ENCODE data around the gene PAPOLB.

PAPOLB gene

DNA sequence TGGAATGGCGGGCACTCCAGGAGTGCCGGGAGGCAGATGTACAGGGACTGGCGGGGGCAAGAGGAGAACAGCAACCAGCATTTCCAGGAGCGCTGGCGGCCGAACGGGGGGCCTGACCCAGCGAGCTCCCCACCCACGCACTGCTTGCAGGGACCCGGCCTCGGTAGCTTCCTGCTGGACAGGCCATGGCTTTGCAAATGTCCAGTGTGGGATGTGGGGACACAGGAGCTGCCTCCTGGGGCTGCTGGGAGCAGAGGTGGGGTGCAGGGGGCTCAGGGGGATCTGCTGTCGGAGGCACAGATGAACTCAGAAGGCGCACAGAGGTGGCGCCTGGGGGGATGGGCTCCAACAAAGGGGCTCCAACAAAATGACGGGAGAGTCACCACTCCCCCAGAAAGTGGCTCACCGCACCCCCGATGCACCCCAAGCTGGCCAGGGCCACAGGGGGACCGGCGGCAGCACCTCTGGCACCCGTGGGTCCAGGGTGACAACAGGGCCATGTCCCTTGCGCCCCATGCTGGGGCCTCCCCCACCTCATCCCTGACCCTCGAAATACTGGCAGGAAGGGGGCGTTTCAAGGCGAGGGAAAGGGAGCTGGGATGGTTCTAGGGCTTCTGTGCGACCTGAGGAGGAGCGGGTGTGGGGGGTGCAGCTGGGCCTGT, 45.3 kb downstream of the PAPOLB start:
- H3K9ac ChIP-seq (ENCODE audit: low read depth, low read length): no peak overlapping the region
- H3K4me1 ChIP-seq (ENCODE audit: insufficient read depth, low read length): no peaks in the 10 kb centered on the region
- no peaks in the 10 kb centered on the region for H3K9me3 ChIP-seq (ENCODE audit: control insufficient read depth, insufficient read depth, low read length)
- no peaks in the 10 kb centered on the region for H3K36me3 ChIP-seq (ENCODE audit: insufficient read depth, low read length)

DNA sequence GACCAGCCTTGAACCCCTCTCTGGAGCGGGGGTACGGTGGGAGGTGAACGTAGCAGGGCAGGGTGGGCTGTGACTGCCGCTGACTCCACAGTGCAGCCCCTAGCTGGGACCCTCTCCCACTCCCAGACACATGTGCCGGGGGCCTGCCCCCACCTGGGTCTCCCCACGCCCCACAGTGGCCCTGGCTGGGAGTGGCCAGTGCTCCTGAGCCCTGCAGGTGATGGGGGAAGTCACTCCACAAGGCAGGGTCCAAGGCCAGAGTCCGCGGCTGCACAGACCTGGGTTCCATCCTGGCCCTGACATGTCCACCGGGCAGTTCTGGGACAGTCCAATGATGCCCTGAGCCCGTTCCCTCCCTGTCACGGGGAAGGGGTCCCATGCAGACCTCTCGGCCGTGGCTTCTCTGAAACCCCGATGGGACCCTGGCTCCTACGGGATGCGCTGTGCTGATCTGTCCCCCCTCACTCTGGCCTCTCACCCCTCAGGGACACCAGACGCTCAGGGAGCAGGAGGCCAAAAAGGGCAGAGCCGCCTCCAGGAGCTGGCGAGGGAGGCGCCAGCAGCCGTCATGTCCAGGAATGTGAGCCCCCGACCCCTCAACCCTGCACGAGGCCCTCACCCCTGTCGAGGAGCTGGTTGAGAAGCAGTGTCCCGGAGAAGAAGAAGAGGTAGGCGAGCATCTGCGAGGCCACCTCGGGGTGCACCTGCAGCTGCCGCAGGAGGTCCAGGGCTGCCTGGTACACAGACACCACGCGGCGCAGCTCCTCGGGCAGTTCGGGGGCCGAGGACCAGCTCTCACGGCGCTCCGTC, 46.0 kb downstream of the PAPOLB start:
- Histone ChIP-seq H3K36me3 (ENCODE audit: insufficient read depth, low read length) (no peaks in the 10 kb centered on the region), H3K4me1 (ENCODE audit: insufficient read depth, low read length) (no peaks in the 10 kb centered on the region), H3K9ac (ENCODE audit: low read depth, low read length) (no peak overlapping the region), H3K9me3 (ENCODE audit: control insufficient read depth, insufficient read depth, low read length) (no peaks in the 10 kb centered on the region)

DNA sequence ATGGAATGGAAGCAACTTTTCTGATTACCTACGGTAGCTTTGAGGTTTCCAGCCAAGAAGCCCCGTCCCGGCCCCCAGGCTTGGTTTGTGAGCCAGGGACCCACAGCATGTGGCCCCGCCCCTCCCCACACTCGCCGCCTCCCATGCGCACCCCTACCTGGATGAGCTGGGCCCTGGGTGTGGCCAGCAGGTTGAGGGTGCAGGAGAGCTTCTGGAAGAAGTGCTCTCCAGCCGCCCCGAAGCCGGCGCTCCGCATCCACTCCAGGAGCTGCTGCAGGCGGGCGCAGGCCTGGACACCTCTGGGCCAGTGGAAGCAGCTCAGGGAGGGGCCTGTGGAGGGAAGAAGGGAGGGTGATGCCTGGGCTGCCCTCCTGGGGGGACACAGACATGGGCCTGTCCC, 46.7 kb downstream of the PAPOLB start:
- Histone ChIP-seq H3K4me1 (ENCODE audit: insufficient read depth, low read length) (no peaks in the 10 kb centered on the region), H3K36me3 (ENCODE audit: insufficient read depth, low read length) (no peaks in the 10 kb centered on the region), H3K9me3 (ENCODE audit: control insufficient read depth, insufficient read depth, low read length) (no peaks in the 10 kb centered on the region), H3K9ac (ENCODE audit: low read depth, low read length) (no peak overlapping the region)

DNA sequence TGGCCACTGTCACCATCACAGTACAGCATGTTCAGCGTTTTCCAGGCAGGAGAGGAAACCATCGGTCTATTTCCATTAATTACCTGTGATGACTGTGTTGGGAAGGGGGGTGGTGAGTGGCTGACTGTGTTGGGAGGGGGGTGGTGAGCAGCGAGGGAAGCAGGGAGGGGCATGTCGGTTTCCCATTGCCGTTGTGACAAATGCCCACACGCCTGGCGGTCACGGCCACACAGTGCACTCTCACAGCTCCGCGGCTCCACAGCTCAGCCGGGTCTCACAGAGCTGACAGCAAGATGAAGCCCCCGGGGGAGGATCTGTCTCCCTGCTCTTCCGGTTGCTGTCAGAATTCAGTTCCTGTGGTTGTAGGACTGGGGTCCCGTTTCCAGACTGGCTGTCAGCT, 47.4 kb downstream of the PAPOLB start:
- Histone ChIP-seq H3K4me1 (ENCODE audit: insufficient read depth, low read length) (no peaks in the 10 kb centered on the region), H3K9me3 (ENCODE audit: control insufficient read depth, insufficient read depth, low read length) (no peaks in the 10 kb centered on the region), H3K9ac (ENCODE audit: low read depth, low read length) (no peak overlapping the region), H3K36me3 (ENCODE audit: insufficient read depth, low read length) (no peaks in the 10 kb centered on the region)

DNA sequence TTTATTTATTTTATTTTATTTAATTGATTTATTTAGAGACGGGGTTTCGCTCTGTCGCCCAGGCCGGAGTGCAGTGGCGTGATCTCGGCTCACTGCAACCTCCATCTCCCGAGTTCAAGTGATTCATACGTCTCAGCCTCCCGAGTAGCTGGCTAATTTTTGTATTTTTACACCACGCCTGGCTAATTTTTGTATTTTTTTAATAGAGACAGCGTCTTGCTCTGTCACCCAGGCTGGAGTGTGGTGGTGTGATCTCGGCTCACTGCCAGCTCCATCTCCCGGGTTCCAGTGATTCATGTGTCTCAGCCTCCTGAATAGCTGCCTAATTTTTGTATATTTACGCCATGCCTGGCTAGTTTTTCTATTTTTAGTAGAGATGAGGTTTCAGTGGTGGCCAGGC, 52.2 kb downstream of the PAPOLB start:
- Histone ChIP-seq H3K9ac (ENCODE audit: low read depth, low read length) (no peak overlapping the region), H3K36me3 (ENCODE audit: insufficient read depth, low read length) (no peaks in the 10 kb centered on the region), H3K4me1 (ENCODE audit: insufficient read depth, low read length) (no peaks in the 10 kb centered on the region), H3K9me3 (ENCODE audit: control insufficient read depth, insufficient read depth, low read length) (no peaks in the 10 kb centered on the region)

DNA sequence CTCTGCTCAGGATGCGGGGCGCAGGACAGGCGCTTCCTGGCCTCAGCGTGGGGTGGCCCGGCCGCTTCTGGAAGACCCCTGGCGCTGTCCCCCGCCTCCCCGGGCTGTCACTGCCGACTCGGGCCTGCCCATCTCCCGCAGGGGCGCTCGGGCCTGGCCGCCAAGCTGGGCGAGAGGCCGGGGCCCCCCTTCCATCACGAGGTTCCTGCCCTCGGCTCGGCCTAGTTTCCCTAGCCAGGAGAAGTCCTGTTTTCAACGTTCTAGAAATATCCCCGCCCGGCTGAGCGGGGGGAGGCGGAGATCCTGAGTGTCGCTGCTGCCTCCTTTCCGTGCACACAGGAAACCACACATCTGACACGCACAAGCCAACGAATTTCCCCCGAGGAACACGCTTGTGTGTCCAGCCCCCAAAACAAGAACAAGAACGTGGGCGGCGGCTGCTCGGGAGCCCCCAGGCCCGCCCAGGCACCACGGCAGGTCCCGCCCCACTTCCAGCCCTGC, 52.7 kb downstream of the PAPOLB start:
- Histone ChIP-seq H3K9ac (ENCODE audit: low read depth, low read length) (no peak overlapping the region), H3K36me3 (ENCODE audit: insufficient read depth, low read length) (no peaks in the 10 kb centered on the region), H3K9me3 (ENCODE audit: control insufficient read depth, insufficient read depth, low read length) (no peaks in the 10 kb centered on the region), H3K4me1 (ENCODE audit: insufficient read depth, low read length) (no peaks in the 10 kb centered on the region)

DNA sequence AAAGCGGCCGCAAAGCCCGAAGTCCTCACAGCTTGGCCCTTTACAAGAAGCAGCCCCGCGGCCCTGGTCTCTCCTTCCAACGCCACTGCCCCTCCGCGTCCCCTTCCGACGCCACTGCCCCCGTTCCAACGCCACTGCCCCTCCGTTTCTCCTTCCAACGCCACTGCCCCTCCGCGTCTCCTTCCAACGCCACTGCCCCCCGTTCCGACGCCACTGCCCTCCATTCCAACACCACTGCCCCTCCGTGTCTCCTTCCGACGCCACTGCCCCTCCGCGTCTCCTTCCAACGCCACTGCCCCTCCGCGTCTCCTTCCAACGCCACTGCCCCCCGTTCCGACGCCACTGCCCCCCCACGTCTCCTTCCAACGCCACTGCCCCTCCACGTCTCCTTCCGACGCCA, 53.3 kb downstream of the PAPOLB start:
- Histone ChIP-seq H3K9ac (ENCODE audit: low read depth, low read length) (no peak overlapping the region), H3K9me3 (ENCODE audit: control insufficient read depth, insufficient read depth, low read length) (no peaks in the 10 kb centered on the region), H3K36me3 (ENCODE audit: insufficient read depth, low read length) (no peaks in the 10 kb centered on the region), H3K4me1 (ENCODE audit: insufficient read depth, low read length) (no peaks in the 10 kb centered on the region)

DNA sequence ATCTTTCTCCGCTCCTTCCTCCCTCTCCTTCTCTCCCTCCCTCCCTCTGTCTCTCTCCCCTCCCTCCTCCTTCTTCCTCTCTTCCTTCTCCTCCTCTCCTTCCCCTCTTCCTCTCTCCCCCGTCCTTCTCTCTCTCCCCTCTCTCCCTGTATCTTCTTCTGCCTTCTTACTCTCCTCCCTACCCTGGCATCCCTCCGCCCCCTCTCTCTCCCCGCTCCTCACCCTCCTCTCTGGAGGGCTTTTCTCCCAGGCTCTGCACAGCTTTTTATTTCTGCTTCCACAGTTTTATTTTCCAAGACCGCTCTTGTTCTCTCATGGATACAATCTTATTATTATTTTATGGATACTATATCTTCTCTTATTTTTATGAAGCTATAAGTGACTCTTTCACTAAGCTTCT, 53.8 kb downstream of the PAPOLB start:
- H3K9ac ChIP-seq (ENCODE audit: low read depth, low read length): no peak overlapping the region
- H3K4me1 ChIP-seq (ENCODE audit: insufficient read depth, low read length): no peaks in the 10 kb centered on the region

More for the DNA sequence above, 53.8 kb downstream of the PAPOLB start:
- H3K36me3 ChIP-seq (ENCODE audit: insufficient read depth, low read length): no peaks in the 10 kb centered on the region
- H3K9me3 ChIP-seq (ENCODE audit: control insufficient read depth, insufficient read depth, low read length): no peaks in the 10 kb centered on the region
